Astrocyte of the spinal cord (primary cell): ENCODE measurements around the gene THSD7B.

Experiments
- DNase-seq: peaks from one replicate; pipeline ENCODE4 v3.0.0; 2011; ENCODE audit warnings: low read depth, low spot score
- H3K4me3 ChIP-seq: 2 replicates; pipeline ENCODE4 v1.5.1; 2011; ENCODE audit warnings: low read depth, mild to moderate bottlenecking, low read length, moderate library complexity
- CTCF ChIP-seq: IDR thresholded peaks from 2 replicates; pipeline ENCODE4 v1.5.1; 2012; ENCODE audit warnings: low read depth, mild to moderate bottlenecking, low read length, inconsistent platforms
- in situ Hi-C: cut with HindIII; loops from 2 replicates; pipeline ENCODE4 v1.10.0; 2017; ENCODE audit warnings: low sequenced_read_pairs

The THSD7B gene

GRCh38 chr2:137155356-137156104 lies 390.2 kb downstream of the THSD7B start:
- DNase-seq: peak; percentile 64
- TF ChIP-seq CTCF: no peak
- in situ Hi-C loops: no loop called here

GRCh38 chr2:137156221-137156844 lies 391.0 kb downstream of the THSD7B start:
- TF ChIP-seq CTCF: no peak
- in situ Hi-C loops: no loop called here
- no peak for DNase-seq
- no peak overlapping the region for H3K4me3 ChIP-seq

More at GRCh38 chr2:137155356-137156104, 390.2 kb downstream of the THSD7B start:
- H3K4me3 ChIP-seq: no peak overlapping the region

GRCh38 chr2:137157851-137158250 lies 392.5 kb downstream of the THSD7B start:
- TF ChIP-seq CTCF: no peak
- no peak for DNase-seq
- no peak overlapping the region for H3K4me3 ChIP-seq
- in situ Hi-C loops: no loop called here

GRCh38 chr2:137161250-137161649 lies 395.9 kb downstream of the THSD7B start:
- in situ Hi-C loops: no loop called here
- no peak for TF ChIP-seq CTCF
- DNase-seq: no peak
- no peak overlapping the region for H3K4me3 ChIP-seq

GRCh38 chr2:137165968-137166367 lies 400.6 kb downstream of the THSD7B start:
- TF ChIP-seq CTCF: no peak
- no peak for DNase-seq
- in situ Hi-C loops: no loop called here
- no peak overlapping the region for H3K4me3 ChIP-seq

GRCh38 chr2:137167651-137168050 lies 402.3 kb downstream of the THSD7B start:
- no peak overlapping the region for H3K4me3 ChIP-seq
- DNase-seq: no peak
- TF ChIP-seq CTCF: no peak
- in situ Hi-C loops: no loop called here
